Lung (tissue), 16 donors: ENCODE data around the gene EYA3. TPM values are rescaled to one million over a fixed set of nuclear protein-coding genes. Genes with fewer than 3 reads are reported as not detected.

ENCODE experiments used
- ATAC-seq: fragments of 200-7000 bp; cut with Tn5 transposase; one replicate; pipeline ENCODE4 v1.9.1; 2020; ENCODE audit warnings: moderate number of reproducible peaks; ENCODE audit not compliant: insufficient read depth, low FRiP score
- DNase-seq, 3 donors: peaks; one replicate each; pipeline ENCODE4 v3.0.0-alpha.2; 2013 to 2017
- H3K27ac ChIP-seq, 2 donors: one replicate each; pipeline ENCODE4 v1.5.1; 2013; ENCODE audit warnings: mild to moderate bottlenecking in 2 of 2, moderate library complexity in 2 of 2, control low read depth in 1 of 2, inconsistent platforms in 1 of 2, low read depth in 1 of 2, low read length in 1 of 2
- H3K27me3 ChIP-seq, 3 donors: one replicate each; pipeline ENCODE4 v1.5.1; 2013; ENCODE audit warnings: low read length in 2 of 3; ENCODE audit not compliant: control insufficient read depth in 3 of 3, insufficient read depth in 3 of 3
- H3K36me3 ChIP-seq, 4 donors: one replicate each; pipeline ENCODE4 v1.5.1; 2013; ENCODE audit warnings: low read length in 4 of 4, mild to moderate bottlenecking in 1 of 4, moderate library complexity in 1 of 4; ENCODE audit not compliant: control insufficient read depth in 4 of 4, insufficient read depth in 4 of 4
- H3K4me1 ChIP-seq, 5 donors: one replicate each; pipeline ENCODE4 v1.5.1; 2013; ENCODE audit warnings: low read length in 5 of 5, mild to moderate bottlenecking in 2 of 5, moderate library complexity in 1 of 5; ENCODE audit not compliant: control insufficient read depth in 5 of 5, insufficient read depth in 5 of 5
- H3K4me3 ChIP-seq: one replicate; pipeline ENCODE4 v1.5.1; 2013; ENCODE audit warnings: mild to moderate bottlenecking, control low read depth, moderate library complexity
- H3K9ac ChIP-seq, 2 donors: one replicate each; pipeline ENCODE4 v1.5.1; 2013; ENCODE audit warnings: low read length in 2 of 2, control low read depth in 1 of 2; ENCODE audit not compliant: insufficient read depth in 1 of 2
- H3K9me3 ChIP-seq, 4 donors: one replicate each; pipeline ENCODE4 v1.5.1; 2013; ENCODE audit warnings: low read length in 3 of 4, mild to moderate bottlenecking in 1 of 4, moderate library complexity in 1 of 4; ENCODE audit not compliant: control insufficient read depth in 4 of 4, insufficient read depth in 3 of 4
- CTCF ChIP-seq: IDR thresholded peaks from 2 replicates; pipeline ENCODE4 v1.5.1; 2012; ENCODE audit warnings: mild to moderate bottlenecking; ENCODE audit errors: control extremely low read depth, extremely low read depth
- WGBS, 2 donors: extraction: QIAGEN DNeasy Blood & Tissue Kit; methylation state at CpG; one replicate each; pipeline ENCODE4 v1.1.7; 2013; 5-methylcytosine and 5-hydroxymethylcytosine counted together
- long read RNA-seq, 5 donors: transcript quantifications; one replicate each; lab custom pipeline, GENCODE V29; 2026
- polyA plus RNA-seq, 2 donors: library from polyadenylated mRNA; stranded (reverse); fragments of 200-250 nt; gene quantifications; one replicate each; pipeline ENCODE4 v1.2.1, GENCODE V29; 2013
- total RNA-seq, 2 donors: library from RNA; depleted of rRNA in 1 of 2; stranded (reverse); fragments of >200 nt in 1 of 2; gene quantifications; one replicate each; pipeline ENCODE4 v1.2.1, GENCODE V29; 2014 to 2021
- donor health status: control.
- donor health status: control.
- donor health status: Bipolar disorder and iron deficiency.
- donor health status: healthy.
- donor health status: DM: yes; HTN: yes; CAD: no.

Gene EYA3
- total RNA-seq (10 to 100 TPM; 19.7 to 21.8 TPM), polyA plus RNA-seq (1 to 10 TPM; 6.3 to 7.0 TPM)
- long read RNA-seq, donor 1, full-length matches to known transcripts = 1 of 1 reads
- long read RNA-seq, donor 1, partial matches to known transcripts = 0 of 1 reads
- long read RNA-seq, donor 1, other reads (novel, unspliced or antisense) = 0 of 1 reads
- long read RNA-seq, donor 2 = 0 reads
- long read RNA-seq, donor 3 = 0 reads
- long read RNA-seq, donor 4 = 0 reads
- long read RNA-seq, donor 5, partial matches to known transcripts = 0 of 1 reads
- long read RNA-seq, donor 5, other reads (novel, unspliced or antisense) = 0 of 1 reads

GRCh38 chr1:28088168-28088961, at the start of gene EYA3:
TSS of gene EYA3 (minus strand) at chr1:28088610. CDS start at chr1:28058026, 30,584 bp downstream.
- H3K36me3 ChIP-seq = no peaks in the 10 kb centered on the region
- TF ChIP-seq CTCF = no peak
- no peaks in the 10 kb centered on the region for H3K27me3 ChIP-seq
- DNase-seq (peak; percentile 98 to 99 (median 99)), ATAC-seq (peak; percentile 100)
- H3K9me3 ChIP-seq = no peaks in the 10 kb centered on the region
- H3K9ac ChIP-seq = peak within 1 kb of the TSS; percentile 58 to 92
- WGBS, 2 donors = 0% methylated on average over 44 of the region's 44 CpGs
- H3K4me1 ChIP-seq = peaks cover 0 to 13% (median 4%) of the 10 kb centered on the region in 5 donors
- H3K27ac ChIP-seq = peak within 1 kb of the TSS; percentile 91 to 99
- peak within 1 kb of the TSS; percentile 90 for H3K4me3 ChIP-seq

GRCh38 chr1:28136922-28137613, 48.7 kb upstream of the EYA3 start:
- Histone ChIP-seq H3K4me1 (no peaks in the 10 kb centered on the region), H3K36me3 (no peaks in the 10 kb centered on the region), H3K9me3 (no peaks in the 10 kb centered on the region), H3K27me3 (no peaks in the 10 kb centered on the region), H3K27ac (no peak overlapping the region), H3K4me3 (no peak overlapping the region), H3K9ac (no peak overlapping the region)
- DNase-seq (no peak), ATAC-seq (no peak)
- 81 to 87% methylated on average over 4 of the region's 4 CpGs for WGBS, 2 donors
- TF ChIP-seq CTCF = no peak

- H3K4me1 ChIP-seq = no peaks in the 10 kb centered on the region
- no peak for ATAC-seq
- no peaks in the 10 kb centered on the region for H3K9me3 ChIP-seq
- no peaks in the 10 kb centered on the region for H3K36me3 ChIP-seq
- 86 to 87% methylated on average over 8 of the region's 8 CpGs for WGBS, 2 donors
- H3K27ac ChIP-seq = peak overlapping the region in 1 of 2 donors; percentile 28
- DNase-seq = no peak
- no peak overlapping the region for H3K9ac ChIP-seq
- no peaks in the 10 kb centered on the region for H3K27me3 ChIP-seq
- H3K4me3 ChIP-seq = no peak overlapping the region
- no peak for TF ChIP-seq CTCF
These were observed 47.9 kb upstream of the EYA3 start for GRCh38 chr1:28136169-28136921.
